ENCODE data around the gene DPP6. TPM values are rescaled to one million over a fixed set of nuclear protein-coding genes. Genes with fewer than 3 reads are reported as not detected.
A peak's percentile ranks its signal among the peaks of the same experiment; 100 is the strongest.

Gene DPP6
- total RNA-seq, 1 donor from 2014 or later = not detected

DNA sequence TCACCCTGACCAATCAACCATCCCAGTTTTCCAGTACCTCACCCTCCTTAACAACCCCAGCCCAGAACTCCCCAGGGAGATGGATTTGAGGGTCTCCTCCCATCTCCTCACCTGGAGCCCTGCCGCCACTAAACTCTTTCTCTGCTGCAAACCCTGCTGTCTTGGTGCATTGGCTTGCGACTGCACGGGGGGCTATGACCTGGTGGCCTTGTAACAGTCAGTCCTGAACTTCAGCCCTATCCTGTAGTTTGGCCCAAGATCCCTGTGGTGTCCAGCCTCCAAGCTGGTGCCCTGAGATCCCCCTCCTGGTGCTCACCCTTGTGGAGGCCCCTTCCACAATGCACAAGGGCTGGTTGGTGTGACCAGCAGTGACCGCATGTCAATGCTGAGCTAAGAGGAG is 858.8 kb downstream of the DPP6 start:
- no peaks in the 10 kb centered on the region for H3K36me3 Mint-ChIP-seq (ENCODE audit: low read depth)
- no peaks in the 10 kb centered on the region for H3K9me3 Mint-ChIP-seq
- intact Hi-C loops (cut with micrococcal nuclease) = no loop called here

DNA sequence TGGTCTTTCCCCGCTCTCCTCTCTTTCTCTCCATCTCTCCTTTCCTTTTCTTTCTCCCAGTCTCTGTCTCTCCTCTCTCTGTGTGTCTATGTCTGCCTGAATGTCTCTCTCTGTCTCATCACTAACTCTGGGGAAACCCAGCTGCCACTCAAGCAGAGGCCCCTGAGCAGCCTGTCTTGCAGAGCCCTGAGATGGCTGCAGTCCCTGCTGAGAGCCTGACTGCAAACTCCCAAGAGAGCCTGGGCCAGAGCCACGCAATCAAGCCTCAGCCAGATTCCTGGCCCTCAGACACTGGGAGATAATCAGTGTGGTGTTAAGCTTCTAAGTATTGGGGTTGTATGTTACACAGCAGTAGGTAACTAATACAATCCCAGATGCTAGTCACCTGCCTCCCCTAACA is 859.2 kb downstream of the DPP6 start:
- intact Hi-C loops (cut with micrococcal nuclease) = no loop called here

More for the DNA sequence above, 858.8 kb downstream of the DPP6 start:
- DNase-seq = no peak
- H3K27me3 Mint-ChIP-seq = peaks cover 9% of the 10 kb centered on the region
- peaks cover 4% of the 10 kb centered on the region for H3K4me1 Mint-ChIP-seq
- no peak overlapping the region for H3K27ac Mint-ChIP-seq
- H3K4me3 Mint-ChIP-seq = no peak overlapping the region

DNA sequence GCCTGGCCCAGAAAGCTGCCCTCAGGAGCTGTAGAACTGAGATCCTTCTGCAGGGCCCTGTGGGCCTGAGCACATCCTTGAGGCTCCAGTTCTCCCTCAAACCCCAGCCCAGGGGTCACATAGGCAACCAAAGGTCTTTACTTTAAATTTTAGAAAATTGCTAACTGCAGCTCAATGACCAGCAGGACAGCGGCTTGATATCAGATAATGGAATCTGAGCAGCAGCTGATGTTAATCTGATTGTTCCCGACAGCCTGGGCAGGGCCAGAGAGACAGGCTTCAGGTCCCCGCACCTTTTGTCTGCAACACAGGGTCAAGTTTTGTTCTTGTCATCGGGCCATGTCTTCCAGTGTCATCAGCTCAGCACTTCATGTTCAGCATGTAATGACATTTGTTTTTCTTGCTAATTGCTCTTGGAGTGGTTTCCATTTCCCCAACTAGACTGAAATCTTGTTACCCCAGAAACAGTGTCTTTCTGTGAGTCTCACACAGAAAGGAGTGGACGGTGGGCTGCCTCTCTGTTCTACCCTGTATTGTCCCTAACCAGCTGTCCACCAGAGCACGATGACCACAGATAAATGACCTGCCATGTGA is 859.8 kb downstream of the DPP6 start:
- Mint-ChIP-seq H3K9me3 (no peaks in the 10 kb centered on the region), H3K36me3 (ENCODE audit: low read depth) (no peaks in the 10 kb centered on the region), H3K4me1 (peaks cover 4% of the 10 kb centered on the region), H3K27ac (no peak overlapping the region), H3K4me3 (no peak overlapping the region), H3K27me3 (peaks cover 9% of the 10 kb centered on the region)
- intact Hi-C loops (cut with micrococcal nuclease) = loop anchor here (2.0 kb wide), 1 partner anchor 15 kb away; no protein-coding TSS in a partner anchor
- no peak for DNase-seq

More for the DNA sequence above, 859.2 kb downstream of the DPP6 start:
- no peak for DNase-seq
- Mint-ChIP-seq H3K4me3 (no peak overlapping the region), H3K27me3 (peaks cover 9% of the 10 kb centered on the region), H3K4me1 (peaks cover 4% of the 10 kb centered on the region), H3K9me3 (no peaks in the 10 kb centered on the region), H3K27ac (no peak overlapping the region), H3K36me3 (ENCODE audit: low read depth) (no peaks in the 10 kb centered on the region)

DNA sequence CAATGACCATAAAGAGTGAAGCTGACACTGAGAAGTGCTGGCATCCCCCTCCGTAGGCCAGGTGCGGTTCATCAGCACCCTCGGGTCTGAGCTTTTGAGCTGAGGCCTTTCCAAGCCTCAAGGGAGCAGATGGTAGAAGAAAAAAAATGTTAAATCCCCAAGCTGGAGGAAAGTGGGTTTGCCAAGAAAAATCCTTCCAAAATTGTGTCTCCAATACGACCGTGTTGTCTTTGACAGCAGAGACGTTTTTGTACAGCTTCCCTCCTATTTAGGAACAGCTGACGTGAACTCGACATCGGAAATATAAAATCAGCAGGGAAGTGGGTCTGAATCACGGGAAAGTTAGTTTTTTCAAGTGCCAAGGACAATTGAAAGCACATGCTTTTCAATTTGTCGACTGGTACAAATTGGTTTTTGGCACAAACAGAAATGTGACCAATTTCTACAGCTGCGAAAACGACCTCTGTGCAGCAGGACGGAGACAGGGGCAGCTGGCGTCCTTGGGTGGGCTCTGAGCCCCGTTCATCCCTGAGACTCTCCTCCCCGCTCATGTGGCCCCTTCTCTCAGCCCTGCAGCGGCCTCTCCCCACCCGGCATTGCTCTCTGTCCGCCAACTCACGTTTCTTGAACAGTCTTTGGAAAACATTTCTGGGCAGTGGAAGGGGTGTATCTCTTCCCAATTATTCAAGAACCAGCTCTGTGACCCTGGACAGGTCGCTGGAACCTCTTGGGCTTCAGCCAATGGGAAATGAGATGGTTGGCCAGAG is 860.9 kb downstream of the DPP6 start:
- intact Hi-C loops (cut with micrococcal nuclease) = loop anchor here (1.0 to 2.0 kb wide), 2 partner anchors 14 to 40 kb away; no protein-coding TSS in a partner anchor
- Mint-ChIP-seq H3K4me3 (no peak overlapping the region), H3K27ac (no peak overlapping the region)

DNA sequence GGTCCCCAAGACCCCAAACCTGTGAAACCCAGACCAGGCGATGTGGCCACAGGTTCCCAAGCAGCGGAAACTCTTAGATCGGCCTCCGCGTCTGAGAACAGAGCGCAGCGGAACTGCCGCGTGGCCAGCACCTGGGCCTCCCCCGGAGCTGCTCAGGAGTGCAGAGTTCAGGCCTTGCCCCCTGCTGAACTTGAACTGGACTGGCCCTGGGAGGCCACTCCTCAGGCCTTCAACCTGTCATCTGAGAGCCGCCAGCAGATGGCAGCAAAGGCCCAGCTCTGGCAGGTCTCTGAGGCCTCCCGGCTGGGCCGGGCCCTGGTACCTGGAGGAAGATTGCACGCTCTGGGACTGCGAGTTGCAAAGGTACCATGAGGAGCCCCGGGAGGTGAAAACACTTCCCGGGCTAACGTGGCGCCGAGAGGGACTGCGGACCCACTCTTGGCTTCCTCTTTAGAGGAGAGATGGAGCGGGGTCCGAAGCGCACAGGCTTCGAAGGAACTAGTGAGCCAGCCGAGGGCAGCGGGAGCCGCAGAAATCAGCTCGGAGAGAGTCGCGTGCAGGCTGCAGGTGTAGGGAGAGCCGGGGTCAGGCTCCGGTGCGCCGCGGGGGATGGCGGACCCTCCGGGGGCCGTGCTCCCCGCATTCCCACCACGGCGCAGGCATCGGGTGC is 861.6 kb downstream of the DPP6 start:
- H3K27me3 Mint-ChIP-seq = peaks cover 9% of the 10 kb centered on the region
- H3K27ac Mint-ChIP-seq = peak overlapping the region; percentile 37
- no peaks in the 10 kb centered on the region for H3K36me3 Mint-ChIP-seq (ENCODE audit: low read depth)
- DNase-seq = peak; percentile 96
- intact Hi-C loops (cut with micrococcal nuclease) = loop anchor here (1.0 to 2.0 kb wide), 2 partner anchors 13 to 40 kb away; no protein-coding TSS in a partner anchor
- H3K4me3 Mint-ChIP-seq = peak overlapping the region; percentile 82
- H3K4me1 Mint-ChIP-seq = peaks cover 4% of the 10 kb centered on the region
- no peaks in the 10 kb centered on the region for H3K9me3 Mint-ChIP-seq

More for the DNA sequence above, 860.9 kb downstream of the DPP6 start:
- peaks cover 9% of the 10 kb centered on the region for H3K27me3 Mint-ChIP-seq
- no peaks in the 10 kb centered on the region for H3K9me3 Mint-ChIP-seq
- H3K36me3 Mint-ChIP-seq (ENCODE audit: low read depth) = no peaks in the 10 kb centered on the region
- no peak for DNase-seq
- H3K4me1 Mint-ChIP-seq = peaks cover 4% of the 10 kb centered on the region

DNA sequence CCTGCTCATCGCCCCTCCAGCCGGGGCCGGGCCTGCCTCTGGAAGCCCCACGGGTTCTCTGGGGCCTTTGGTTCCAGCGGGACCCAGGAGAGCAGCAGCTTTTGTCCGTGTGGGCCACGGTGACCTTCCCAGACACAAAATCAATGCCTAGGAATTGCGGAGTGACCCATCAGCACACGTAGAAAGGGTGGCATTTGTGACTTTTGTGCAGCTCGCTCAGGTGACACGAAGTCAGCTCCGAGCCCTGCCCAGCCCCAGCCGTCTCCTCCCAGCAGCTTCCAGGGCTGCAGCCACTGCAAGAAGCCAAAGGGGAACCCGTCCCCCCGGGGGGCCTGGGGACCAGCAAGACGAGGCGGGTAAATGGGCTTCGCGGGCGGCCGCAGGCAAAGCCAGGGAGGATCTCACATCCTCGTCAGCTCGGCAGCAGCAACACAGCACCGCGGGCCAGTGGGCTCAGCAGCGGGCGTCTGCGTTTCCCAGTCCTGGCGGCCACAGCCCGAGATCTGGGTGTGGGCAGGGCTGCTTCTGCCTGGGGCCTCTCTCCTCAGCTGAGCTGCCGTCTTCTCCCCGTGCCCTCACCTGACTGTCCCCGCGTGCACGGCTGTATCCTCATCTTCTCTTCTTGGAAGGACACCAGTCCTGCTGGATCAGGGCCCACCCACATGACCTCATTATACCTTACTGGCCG is 862.3 kb downstream of the DPP6 start:
- intact Hi-C loops (cut with micrococcal nuclease) = no loop called here
- H3K27ac Mint-ChIP-seq = no peak overlapping the region
- H3K27me3 Mint-ChIP-seq = peaks cover 9% of the 10 kb centered on the region
- no peaks in the 10 kb centered on the region for H3K36me3 Mint-ChIP-seq (ENCODE audit: low read depth)
- no peak overlapping the region for H3K4me3 Mint-ChIP-seq
- peaks cover 4% of the 10 kb centered on the region for H3K4me1 Mint-ChIP-seq
- H3K9me3 Mint-ChIP-seq = no peaks in the 10 kb centered on the region
- no peak for DNase-seq

DNA sequence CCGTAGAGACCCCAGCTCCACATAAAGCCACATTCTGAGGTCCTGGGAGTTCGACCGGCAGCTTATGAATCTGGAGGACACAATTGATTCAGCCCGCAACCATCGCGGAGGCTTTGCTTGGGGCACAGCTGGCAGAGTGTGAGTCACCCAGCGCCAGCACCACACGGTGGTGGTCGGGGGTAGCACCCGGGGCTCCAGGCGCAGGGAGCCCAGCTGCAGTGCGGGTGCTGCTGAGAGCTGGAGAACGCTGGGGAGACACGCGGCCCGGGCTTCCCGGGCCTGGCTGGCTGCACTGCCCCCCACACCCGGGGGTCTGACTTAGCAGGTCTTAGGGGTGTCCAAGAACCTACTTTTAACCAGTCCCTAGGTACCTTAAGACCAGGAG is 862.8 kb downstream of the DPP6 start:
- H3K27me3 Mint-ChIP-seq = peaks cover 9% of the 10 kb centered on the region
- no peak for DNase-seq
- intact Hi-C loops (cut with micrococcal nuclease) = no loop called here
- H3K27ac Mint-ChIP-seq = no peak overlapping the region
- peaks cover 4% of the 10 kb centered on the region for H3K4me1 Mint-ChIP-seq
- no peaks in the 10 kb centered on the region for H3K36me3 Mint-ChIP-seq (ENCODE audit: low read depth)
- no peaks in the 10 kb centered on the region for H3K9me3 Mint-ChIP-seq
- H3K4me3 Mint-ChIP-seq = no peak overlapping the region

DNA sequence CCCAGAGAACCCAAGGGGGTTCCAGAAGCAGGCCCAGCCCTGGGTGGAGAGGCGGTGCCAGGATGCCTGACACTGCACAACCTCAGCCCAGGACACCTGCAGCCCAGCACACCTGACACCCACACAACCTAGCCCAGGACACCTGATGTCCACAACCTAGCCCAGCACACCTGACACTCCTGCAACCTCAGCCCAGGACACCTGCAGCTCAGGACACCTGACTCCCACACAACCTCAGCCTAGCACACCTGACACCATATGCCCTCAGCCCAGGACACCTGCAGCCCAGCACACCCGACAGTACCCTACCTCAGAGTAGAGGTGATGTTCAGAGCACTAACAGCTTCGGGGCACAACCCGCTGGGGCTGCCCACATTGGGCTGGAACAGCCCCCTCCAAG is 863.4 kb downstream of the DPP6 start:
- H3K27me3 Mint-ChIP-seq = peaks cover 9% of the 10 kb centered on the region

DNA sequence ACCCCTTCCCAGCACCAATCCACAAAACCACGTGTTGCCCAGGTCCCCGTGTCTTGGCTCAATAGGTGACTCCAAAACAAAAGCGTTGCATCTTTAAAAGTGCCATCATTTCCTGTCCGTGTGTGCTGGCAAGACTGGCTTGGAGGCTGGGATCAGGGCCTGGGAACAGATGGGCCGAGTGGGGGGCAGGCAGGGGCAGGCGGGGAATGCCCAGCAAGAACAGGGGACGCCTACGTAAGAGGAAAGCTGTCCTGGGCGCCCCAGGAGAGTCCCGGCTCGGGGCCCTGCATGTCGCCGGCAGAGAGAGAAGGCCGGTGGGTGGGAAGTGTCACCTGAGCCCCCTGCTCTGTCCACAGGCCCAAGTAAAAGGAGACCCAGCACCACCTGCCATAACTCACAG is 864.2 kb downstream of the DPP6 start:
- no peak overlapping the region for H3K27ac Mint-ChIP-seq
- peaks cover 9% of the 10 kb centered on the region for H3K27me3 Mint-ChIP-seq
- no peaks in the 10 kb centered on the region for H3K9me3 Mint-ChIP-seq
- H3K4me1 Mint-ChIP-seq = peaks cover 4% of the 10 kb centered on the region
- H3K36me3 Mint-ChIP-seq (ENCODE audit: low read depth) = no peaks in the 10 kb centered on the region
- H3K4me3 Mint-ChIP-seq = no peak overlapping the region
- intact Hi-C loops (cut with micrococcal nuclease) = no loop called here
- DNase-seq = no peak

More for the DNA sequence above, 863.4 kb downstream of the DPP6 start:
- intact Hi-C loops (cut with micrococcal nuclease) = no loop called here
- Mint-ChIP-seq H3K36me3 (ENCODE audit: low read depth) (no peaks in the 10 kb centered on the region), H3K9me3 (no peaks in the 10 kb centered on the region), H3K27ac (no peak overlapping the region), H3K4me1 (peaks cover 4% of the 10 kb centered on the region), H3K4me3 (no peak overlapping the region)
- DNase-seq = no peak

DNA sequence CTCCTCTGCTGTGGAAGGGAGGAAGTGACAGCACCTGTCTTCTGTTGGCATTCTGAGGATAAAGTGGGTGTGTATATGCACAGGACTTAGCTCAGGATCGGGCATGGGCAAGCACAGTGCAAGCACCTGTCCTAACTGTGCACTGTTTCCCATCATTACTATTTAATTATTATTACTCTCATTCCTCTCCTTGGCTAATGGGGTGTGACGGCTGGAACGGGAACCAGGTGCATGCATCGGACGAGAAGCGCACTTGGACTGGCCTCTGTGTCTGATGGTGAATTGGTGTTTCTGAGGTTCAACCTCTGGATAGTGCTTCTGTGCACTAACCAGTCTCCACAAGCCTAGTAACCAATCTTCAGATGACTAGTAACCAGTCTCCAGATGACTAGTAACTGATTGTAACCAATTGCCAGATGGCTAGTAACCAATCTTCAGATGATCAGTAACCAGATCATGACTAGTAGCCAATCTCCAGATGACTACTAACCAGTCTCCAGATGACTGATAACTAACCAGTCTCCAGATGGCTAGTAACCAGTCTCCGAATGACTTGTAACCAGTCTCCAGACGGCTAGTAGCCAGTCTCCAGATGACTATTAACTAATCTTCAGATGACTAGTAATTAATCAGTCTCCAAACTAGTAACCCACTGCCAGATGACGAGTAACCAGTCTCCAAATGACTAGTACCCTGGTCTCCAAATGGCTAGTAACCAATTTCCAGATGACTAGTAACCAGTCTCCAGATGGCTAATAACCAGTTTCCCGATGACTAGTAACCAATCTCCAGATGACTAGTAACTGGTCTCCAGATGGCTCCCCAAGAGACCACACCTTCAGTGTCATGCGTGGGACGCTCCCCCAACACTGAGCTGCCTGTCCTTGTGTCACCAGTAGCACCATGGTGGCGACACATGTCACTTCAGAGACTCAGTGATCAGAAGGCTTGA is 864.9 kb downstream of the DPP6 start:
- Mint-ChIP-seq H3K36me3 (ENCODE audit: low read depth) (no peaks in the 10 kb centered on the region), H3K27ac (no peak overlapping the region), H3K9me3 (no peaks in the 10 kb centered on the region), H3K27me3 (peaks cover 11% of the 10 kb centered on the region), H3K4me3 (no peak overlapping the region), H3K4me1 (peaks cover 4% of the 10 kb centered on the region)
- no peak for DNase-seq
- intact Hi-C loops (cut with micrococcal nuclease) = no loop called here

DNA sequence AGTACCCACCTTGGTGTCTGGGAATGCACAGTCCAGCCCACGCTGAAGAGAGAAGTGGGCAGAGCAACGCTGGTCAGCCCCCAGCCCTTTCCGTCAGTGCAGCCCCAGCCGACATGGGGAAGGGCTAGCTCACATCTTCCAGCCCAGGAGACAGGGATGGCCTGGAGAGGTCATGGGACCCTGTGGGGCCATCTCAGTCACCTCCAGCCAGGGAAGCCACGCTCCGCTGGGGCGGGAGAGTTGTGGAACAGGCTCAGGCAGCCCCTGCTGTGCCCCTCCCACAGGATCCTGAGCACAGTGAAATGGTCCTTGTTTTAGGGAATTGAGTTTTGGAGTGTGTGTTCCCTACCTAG is 865.6 kb downstream of the DPP6 start:
- Mint-ChIP-seq H3K9me3 (no peaks in the 10 kb centered on the region), H3K4me1 (peaks cover 4% of the 10 kb centered on the region), H3K27me3 (peaks cover 11% of the 10 kb centered on the region), H3K4me3 (no peak overlapping the region), H3K27ac (no peak overlapping the region), H3K36me3 (ENCODE audit: low read depth) (no peaks in the 10 kb centered on the region)
- DNase-seq = no peak
- intact Hi-C loops (cut with micrococcal nuclease) = no loop called here

DNA sequence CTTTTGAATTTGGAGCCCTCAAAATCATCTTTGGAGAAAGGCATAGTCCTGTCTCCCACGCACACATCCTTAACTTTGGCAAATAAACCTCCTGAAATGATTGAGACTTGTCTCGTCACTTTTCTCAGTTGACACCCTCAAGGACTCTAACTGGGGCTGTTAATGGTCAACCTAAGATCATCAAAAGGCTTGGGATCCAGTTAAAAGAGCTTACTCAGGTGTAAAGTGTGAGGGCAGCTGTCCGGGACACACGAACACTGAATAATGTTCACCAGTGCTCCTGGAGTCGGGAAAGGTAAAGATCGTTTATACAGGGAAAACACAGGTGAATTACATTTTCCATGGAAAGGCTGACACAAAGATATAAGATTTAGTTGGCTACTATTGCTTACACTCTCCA is 866.1 kb downstream of the DPP6 start:
- Mint-ChIP-seq H3K27me3 (peaks cover 14% of the 10 kb centered on the region), H3K27ac (no peak overlapping the region), H3K4me1 (peaks cover 4% of the 10 kb centered on the region), H3K4me3 (no peak overlapping the region), H3K36me3 (ENCODE audit: low read depth) (no peaks in the 10 kb centered on the region), H3K9me3 (no peaks in the 10 kb centered on the region)
- intact Hi-C loops (cut with micrococcal nuclease) = no loop called here
- DNase-seq = no peak

DNA sequence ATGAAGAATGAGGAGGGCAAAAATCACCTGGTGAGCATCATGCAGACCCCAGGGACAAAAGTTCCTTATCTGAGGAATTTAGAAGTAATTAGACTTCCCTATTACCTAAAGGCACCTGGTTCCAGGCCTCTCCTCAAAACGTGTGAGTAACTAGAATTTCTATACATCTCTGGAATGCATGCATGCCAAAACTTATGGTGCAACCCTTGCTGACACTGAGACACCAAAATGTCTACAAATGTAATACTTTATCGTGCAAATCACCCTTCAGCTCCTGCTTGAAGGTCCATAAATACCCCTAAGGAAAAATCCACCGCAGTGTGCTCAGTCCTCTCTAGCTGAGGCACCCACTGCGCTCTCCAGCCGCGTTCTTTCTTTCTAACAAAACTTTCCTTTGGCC is 866.5 kb downstream of the DPP6 start:
- no peak for DNase-seq
- Mint-ChIP-seq H3K36me3 (ENCODE audit: low read depth) (no peaks in the 10 kb centered on the region), H3K27ac (no peak overlapping the region), H3K27me3 (peaks cover 16% of the 10 kb centered on the region), H3K9me3 (no peaks in the 10 kb centered on the region), H3K4me3 (no peak overlapping the region), H3K4me1 (peaks cover 2% of the 10 kb centered on the region)
- intact Hi-C loops (cut with micrococcal nuclease) = no loop called here

Data from activated CD4-positive, alpha-beta T cell treated with anti-CD3 and anti-CD28 coated beads, Interleukin-2, amount 10 ng/mL, durations not matched to agents 24 days and 14 days (primary cell).